Neural cell (in vitro differentiated cells): ENCODE results near the gene CNOT2. TPM values are rescaled to one million over a fixed set of nuclear protein-coding genes. Genes with fewer than 3 reads are reported as not detected.

Source experiments
- H2AFZ ChIP-seq: fragments of 200-600, 300-800 bp; sonication (generic), shearing (Covaris generic); 2 replicates; pipeline ENCODE4 v1.6.0; 2014; ENCODE audit warnings: low read depth, mild to moderate bottlenecking, antibody characterized with exemption, low read length, moderate library complexity
- H3F3A ChIP-seq: fragments of 200-600 bp; shearing (Covaris generic); 2 replicates; pipeline ENCODE4 v1.6.1; 2016; ENCODE audit warnings: mild to moderate bottlenecking, moderate library complexity, mixed read lengths, antibody characterized with exemption, low read length; ENCODE audit not compliant: insufficient read depth, poor library complexity, severe bottlenecking
- H3K27ac ChIP-seq: fragments of 200-600, 300-800 bp; sonication (generic), shearing (Covaris generic); 2 replicates; pipeline ENCODE4 v1.5.1; 2014; ENCODE audit warnings: mild to moderate bottlenecking, low read length, moderate library complexity
- H3K27me3 ChIP-seq: fragments of 300-800, 200-600 bp; sonication (generic), shearing (Covaris generic); 2 replicates; pipeline ENCODE4 v1.6.0; 2014; ENCODE audit warnings: mild to moderate bottlenecking, low read depth, low read length, moderate library complexity; ENCODE audit not compliant: insufficient read depth
- H3K36me3 ChIP-seq: fragments of 300-800, 200-600 bp; sonication (generic), shearing (Covaris generic); 2 replicates; pipeline ENCODE4 v1.5.1; 2014; ENCODE audit warnings: mild to moderate bottlenecking, antibody characterized with exemption, low read length, moderate library complexity; ENCODE audit not compliant: insufficient read depth
- H3K4me2 ChIP-seq: fragments of 300-800, 200-600 bp; sonication (generic), shearing (Covaris generic); 2 replicates; pipeline ENCODE4 v1.6.0; 2014; ENCODE audit warnings: mild to moderate bottlenecking, low read length
- H3K4me3 ChIP-seq: fragments of 300-800, 200-600 bp; sonication (generic), shearing (Covaris generic); 2 replicates; pipeline ENCODE4 v1.5.1; 2014; ENCODE audit warnings: mild to moderate bottlenecking, low read length, moderate library complexity
- H3K79me2 ChIP-seq: fragments of 200-600 bp; shearing (Covaris generic); replicated peaks from 2 replicates; pipeline ENCODE4 v1.6.0; 2014; ENCODE audit warnings: mild to moderate bottlenecking, low read length, moderate library complexity; ENCODE audit not compliant: insufficient read depth
- H3K9ac ChIP-seq: fragments of 300-800, 200-600 bp; sonication (generic), shearing (Covaris generic); 2 replicates; pipeline ENCODE4 v1.6.1; 2016; ENCODE audit warnings: mild to moderate bottlenecking, low read length, mixed read lengths
- H3K9me2 ChIP-seq: fragments of 200-600 bp; shearing (Covaris generic); 2 replicates; pipeline ENCODE4 v1.6.1; 2016; ENCODE audit warnings: mild to moderate bottlenecking, low read length, mixed read lengths; ENCODE audit not compliant: insufficient read depth
- H3K9me3 ChIP-seq: fragments of 200-600, 300-800 bp; sonication (generic), shearing (Covaris generic); 2 replicates; pipeline ENCODE4 v1.6.1; 2016; ENCODE audit warnings: mild to moderate bottlenecking, mixed run types, low read length, moderate library complexity, mixed read lengths
- H4K20me1 ChIP-seq: fragments of 200-600 bp; shearing (Covaris generic); 2 replicates; pipeline ENCODE4 v1.6.1; 2016; ENCODE audit warnings: mild to moderate bottlenecking, mixed run types; ENCODE audit not compliant: insufficient read depth
- EP300 ChIP-seq: fragments of 450-650 bp; conservative IDR thresholded peaks from 2 replicates; pipeline ENCODE4 v1.6.1; 2014; ENCODE audit warnings: antibody characterized with exemption, mild to moderate bottlenecking, moderate library complexity; ENCODE audit not compliant: poor library complexity, severe bottlenecking
- EZH2 ChIP-seq: fragments of 200-600, 300-800 bp; shearing (Covaris generic), sonication (generic); IDR thresholded peaks from 2 replicates; pipeline ENCODE4 v1.6.1; 2014; ENCODE audit warnings: antibody characterized with exemption, low read length, borderline replicate concordance, mild to moderate bottlenecking; ENCODE audit not compliant: insufficient read depth, poor library complexity, severe bottlenecking
- MXI1 ChIP-seq: fragments of 450-650 bp; conservative IDR thresholded peaks from 2 replicates; pipeline ENCODE4 v1.6.1; 2014; ENCODE audit warnings: antibody characterized with exemption, mild to moderate bottlenecking; ENCODE audit not compliant: poor library complexity, severe bottlenecking
- POLR2AphosphoS5 ChIP-seq: IDR thresholded peaks from 2 replicates; pipeline ENCODE4 v1.6.1; 2012
- RAD21 ChIP-seq: fragments of 450-650 bp; conservative IDR thresholded peaks from 2 replicates; pipeline ENCODE4 v1.6.1; 2014; ENCODE audit warnings: antibody characterized with exemption, mild to moderate bottlenecking, moderate library complexity
- SMC3 ChIP-seq: fragments of 450-650 bp; conservative IDR thresholded peaks from 2 replicates; pipeline ENCODE4 v1.6.1; 2014; ENCODE audit warnings: antibody characterized with exemption, mild to moderate bottlenecking, moderate library complexity; ENCODE audit not compliant: poor library complexity
- TAF1 ChIP-seq: IDR thresholded peaks from 2 replicates; pipeline ENCODE4 v1.6.1; 2012; ENCODE audit warnings: low read depth
- polyA plus RNA-seq: library from polyadenylated mRNA; depleted of rRNA; stranded (reverse); fragments of >200 nt; gene quantifications from 2 replicates; pipeline ENCODE4 v1.2.3, GENCODE V29; 2014
- TF ChIP-seq, protein P1 (sequence below): IDR thresholded peaks from 2 replicates; pipeline ENCODE4 v1.6.1; 2012; ENCODE audit warnings: borderline replicate concordance
- TF ChIP-seq, protein P2 (sequence below): fragments of 450-650 bp; IDR thresholded peaks from 2 replicates; pipeline ENCODE4 v1.5.1; 2014; ENCODE audit warnings: antibody characterized with exemption, mild to moderate bottlenecking, moderate library complexity; ENCODE audit not compliant: poor library complexity, severe bottlenecking

The CNOT2 gene
- polyA plus RNA-seq, 1 donor from 2014 or later = 158 TPM

DNA sequence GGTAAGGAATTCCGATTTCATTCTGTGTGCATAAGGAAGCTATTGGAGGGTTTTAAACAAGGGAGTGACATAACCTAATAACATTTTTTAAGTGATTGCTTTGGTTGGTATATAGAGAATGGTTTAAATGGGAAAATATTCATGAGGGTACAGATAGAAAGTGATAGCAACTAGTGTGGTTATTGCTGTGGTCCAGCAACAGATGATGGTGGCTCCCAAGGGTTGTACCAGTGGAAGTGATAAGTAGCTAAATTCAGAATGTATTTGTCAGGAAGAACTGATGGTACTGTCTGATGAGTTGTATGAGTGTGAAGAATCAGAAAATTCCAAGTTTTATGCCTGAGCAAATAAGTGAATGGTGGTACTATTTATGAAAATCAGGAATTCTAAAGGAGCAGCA is 2.6 kb upstream of the CNOT2 start:
- Histone ChIP-seq H3K9me3 (no peaks in the 10 kb centered on the region), H2AFZ (no peak overlapping the region), H3K27ac (no peak overlapping the region), H3K4me3 (no peak overlapping the region), H4K20me1 (no peaks in the 10 kb centered on the region), H3K9me2 (no peaks in the 10 kb centered on the region), H3K27me3 (no peaks in the 10 kb centered on the region), H3K36me3 (peaks cover 13% of the 10 kb centered on the region), H3F3A (no peaks in the 10 kb centered on the region), H3K9ac (no peak overlapping the region), H3K79me2 (peaks cover 37% of the 10 kb centered on the region), H3K4me2 (no peak overlapping the region)
- TF ChIP-seq MXI1 (no peak), EZH2 (no peak), RAD21 (no peak), TAF1 (no peak), POLR2AphosphoS5 (no peak), EP300 (no peak), SMC3 (no peak)
- TF ChIP-seq, protein P1, sequence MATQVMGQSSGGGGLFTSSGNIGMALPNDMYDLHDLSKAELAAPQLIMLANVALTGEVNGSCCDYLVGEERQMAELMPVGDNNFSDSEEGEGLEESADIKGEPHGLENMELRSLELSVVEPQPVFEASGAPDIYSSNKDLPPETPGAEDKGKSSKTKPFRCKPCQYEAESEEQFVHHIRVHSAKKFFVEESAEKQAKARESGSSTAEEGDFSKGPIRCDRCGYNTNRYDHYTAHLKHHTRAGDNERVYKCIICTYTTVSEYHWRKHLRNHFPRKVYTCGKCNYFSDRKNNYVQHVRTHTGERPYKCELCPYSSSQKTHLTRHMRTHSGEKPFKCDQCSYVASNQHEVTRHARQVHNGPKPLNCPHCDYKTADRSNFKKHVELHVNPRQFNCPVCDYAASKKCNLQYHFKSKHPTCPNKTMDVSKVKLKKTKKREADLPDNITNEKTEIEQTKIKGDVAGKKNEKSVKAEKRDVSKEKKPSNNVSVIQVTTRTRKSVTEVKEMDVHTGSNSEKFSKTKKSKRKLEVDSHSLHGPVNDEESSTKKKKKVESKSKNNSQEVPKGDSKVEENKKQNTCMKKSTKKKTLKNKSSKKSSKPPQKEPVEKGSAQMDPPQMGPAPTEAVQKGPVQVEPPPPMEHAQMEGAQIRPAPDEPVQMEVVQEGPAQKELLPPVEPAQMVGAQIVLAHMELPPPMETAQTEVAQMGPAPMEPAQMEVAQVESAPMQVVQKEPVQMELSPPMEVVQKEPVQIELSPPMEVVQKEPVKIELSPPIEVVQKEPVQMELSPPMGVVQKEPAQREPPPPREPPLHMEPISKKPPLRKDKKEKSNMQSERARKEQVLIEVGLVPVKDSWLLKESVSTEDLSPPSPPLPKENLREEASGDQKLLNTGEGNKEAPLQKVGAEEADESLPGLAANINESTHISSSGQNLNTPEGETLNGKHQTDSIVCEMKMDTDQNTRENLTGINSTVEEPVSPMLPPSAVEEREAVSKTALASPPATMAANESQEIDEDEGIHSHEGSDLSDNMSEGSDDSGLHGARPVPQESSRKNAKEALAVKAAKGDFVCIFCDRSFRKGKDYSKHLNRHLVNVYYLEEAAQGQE = no peak
- TF ChIP-seq, protein P2, sequence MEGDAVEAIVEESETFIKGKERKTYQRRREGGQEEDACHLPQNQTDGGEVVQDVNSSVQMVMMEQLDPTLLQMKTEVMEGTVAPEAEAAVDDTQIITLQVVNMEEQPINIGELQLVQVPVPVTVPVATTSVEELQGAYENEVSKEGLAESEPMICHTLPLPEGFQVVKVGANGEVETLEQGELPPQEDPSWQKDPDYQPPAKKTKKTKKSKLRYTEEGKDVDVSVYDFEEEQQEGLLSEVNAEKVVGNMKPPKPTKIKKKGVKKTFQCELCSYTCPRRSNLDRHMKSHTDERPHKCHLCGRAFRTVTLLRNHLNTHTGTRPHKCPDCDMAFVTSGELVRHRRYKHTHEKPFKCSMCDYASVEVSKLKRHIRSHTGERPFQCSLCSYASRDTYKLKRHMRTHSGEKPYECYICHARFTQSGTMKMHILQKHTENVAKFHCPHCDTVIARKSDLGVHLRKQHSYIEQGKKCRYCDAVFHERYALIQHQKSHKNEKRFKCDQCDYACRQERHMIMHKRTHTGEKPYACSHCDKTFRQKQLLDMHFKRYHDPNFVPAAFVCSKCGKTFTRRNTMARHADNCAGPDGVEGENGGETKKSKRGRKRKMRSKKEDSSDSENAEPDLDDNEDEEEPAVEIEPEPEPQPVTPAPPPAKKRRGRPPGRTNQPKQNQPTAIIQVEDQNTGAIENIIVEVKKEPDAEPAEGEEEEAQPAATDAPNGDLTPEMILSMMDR = no peak

DNA sequence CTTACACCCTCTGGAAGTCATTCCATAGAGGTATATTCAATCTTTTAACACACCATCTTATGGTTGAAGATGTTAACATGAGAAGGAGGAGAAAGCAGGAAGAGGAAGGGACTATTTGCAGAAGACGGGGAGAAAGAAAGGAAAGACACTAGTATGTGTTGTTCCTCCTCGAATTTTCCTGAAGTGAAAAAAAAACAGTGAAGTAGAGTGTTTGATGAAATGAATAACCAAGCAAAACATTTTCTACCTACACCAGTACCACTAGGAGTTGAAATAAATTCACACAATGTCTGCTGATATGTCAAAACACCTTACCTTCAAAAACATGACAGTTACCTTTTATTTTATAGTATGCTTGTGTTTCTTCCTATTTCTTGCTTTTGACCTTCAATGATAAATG is 1.4 kb upstream of the CNOT2 start:
- TF ChIP-seq TAF1 (no peak), MXI1 (no peak), EZH2 (no peak), SMC3 (no peak), RAD21 (no peak), POLR2AphosphoS5 (no peak)
- TF ChIP-seq, protein P2 = no peak
- H3K27ac ChIP-seq = peak overlapping the region; percentile 97
- H3K9ac ChIP-seq = peak overlapping the region; percentile 98
- no peaks in the 10 kb centered on the region for H3K9me3 ChIP-seq
- peak overlapping the region; percentile 79 for H3K4me2 ChIP-seq
- no peaks in the 10 kb centered on the region for H4K20me1 ChIP-seq
- H3K36me3 ChIP-seq = peaks cover 13% of the 10 kb centered on the region
- no peaks in the 10 kb centered on the region for H3K27me3 ChIP-seq
- H3F3A ChIP-seq = no peaks in the 10 kb centered on the region
- peaks cover 49% of the 10 kb centered on the region for H3K79me2 ChIP-seq
- H2AFZ ChIP-seq = no peak overlapping the region
- H3K4me3 ChIP-seq = peak overlapping the region; percentile 79
- no peaks in the 10 kb centered on the region for H3K9me2 ChIP-seq
